GM19043 (cell line): ENCODE results near the gene FCHSD2.
"Not testable (repeated sequence)": the region's sequence is repeated elsewhere in the genome, so short reads cannot be mapped to it uniquely, and the experiment has no call there.

Experiments
- ATAC-seq: cut with Tn5 transposase; IDR thresholded peaks from one replicate; pipeline ENCODE4 v1.9.1; 2021; ENCODE audit warnings: low read depth; ENCODE audit not compliant: unreplicated experiment

Gene FCHSD2

DNA sequence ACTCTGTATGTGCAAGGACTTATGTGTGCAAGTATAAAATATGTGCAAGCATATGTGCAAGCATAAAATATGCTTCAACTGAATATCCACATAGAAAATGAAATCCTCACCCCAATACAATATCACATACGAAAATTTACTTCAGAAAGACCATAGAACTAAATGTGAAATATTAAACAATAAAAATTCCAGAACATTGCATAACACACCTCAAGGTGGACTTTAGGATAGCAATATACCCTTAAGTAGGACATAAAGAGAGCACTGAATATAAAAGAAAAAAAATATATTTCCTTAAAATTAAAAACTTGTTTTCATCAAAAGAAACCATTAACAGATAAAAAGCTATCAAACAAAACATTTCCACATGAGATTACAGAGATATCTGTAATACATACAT lies 67.8 kb downstream of the FCHSD2 start:
- ATAC-seq: no peak

DNA sequence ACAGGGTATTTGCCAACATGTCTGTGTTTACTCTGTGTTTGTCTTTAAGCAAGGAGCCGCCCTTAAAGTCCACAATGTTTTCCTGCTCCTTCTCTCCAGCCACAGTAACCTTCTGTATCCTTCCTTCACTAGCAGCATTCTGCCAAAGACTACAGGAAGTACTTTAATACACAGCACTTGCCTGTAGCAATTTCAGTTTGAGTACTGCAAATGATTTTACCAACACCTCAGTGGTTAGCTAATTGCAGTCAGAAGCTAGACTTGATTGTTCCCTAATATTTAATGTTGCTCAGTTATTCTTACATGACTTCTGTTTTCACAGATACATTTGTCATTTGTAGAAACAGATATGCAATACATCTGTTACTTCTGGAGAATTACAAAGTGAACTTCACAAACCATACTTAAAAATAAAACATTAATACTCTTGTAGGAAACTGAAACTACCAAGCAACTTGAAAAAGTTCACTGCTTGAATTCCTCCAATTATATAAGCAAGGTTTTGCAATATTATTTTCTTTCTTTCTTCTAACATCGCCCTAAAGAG lies 69.1 kb downstream of the FCHSD2 start:
- ATAC-seq: no peak

DNA sequence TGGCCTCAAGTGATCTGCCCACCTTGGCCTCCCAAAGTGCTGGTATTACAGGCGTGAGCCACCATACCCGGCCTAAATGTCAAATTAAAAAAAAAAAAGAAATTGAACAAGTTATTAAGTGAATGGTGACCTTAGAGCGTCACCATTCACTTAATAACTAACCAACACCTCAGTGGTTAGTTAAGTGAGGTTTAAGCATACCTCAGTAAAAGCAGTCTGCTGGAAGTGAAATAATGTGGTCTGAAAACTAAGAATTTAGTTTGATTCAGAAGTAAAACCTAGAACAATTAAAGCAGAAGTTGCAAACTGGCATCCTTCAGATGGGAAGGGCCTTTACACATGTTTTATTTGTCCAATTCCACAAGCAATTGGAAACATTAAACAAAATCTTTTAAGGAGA lies 71.5 kb downstream of the FCHSD2 start:
- ATAC-seq: no peak

DNA sequence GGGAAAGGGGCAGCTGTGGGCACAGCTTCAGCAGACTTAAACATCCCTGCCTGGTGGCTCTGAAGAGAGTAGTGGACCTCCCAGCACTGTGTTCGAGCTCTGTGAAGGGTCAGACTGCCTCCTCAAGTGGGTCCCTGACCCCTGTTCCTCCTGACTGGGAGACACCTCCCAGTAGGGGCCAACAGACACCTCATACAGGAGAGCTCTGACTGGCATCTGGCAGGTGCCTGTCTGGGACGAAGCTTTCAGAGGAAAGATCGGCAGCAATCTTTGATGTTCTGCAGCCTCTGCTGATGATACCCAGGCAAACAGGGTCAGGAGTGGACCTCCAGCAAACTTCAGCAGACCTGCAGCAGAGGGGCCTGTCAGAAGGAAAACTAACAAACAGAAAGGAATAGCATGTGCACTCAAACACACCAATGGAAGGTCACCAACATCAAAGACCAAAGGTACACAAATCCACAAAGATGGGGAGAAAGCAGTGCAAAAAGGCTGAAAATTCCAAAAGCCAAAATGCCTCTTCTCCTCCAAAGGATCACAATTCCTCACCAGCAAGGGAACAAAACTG lies 80.2 kb downstream of the FCHSD2 start:
- ATAC-seq: not testable (repeated sequence)

DNA sequence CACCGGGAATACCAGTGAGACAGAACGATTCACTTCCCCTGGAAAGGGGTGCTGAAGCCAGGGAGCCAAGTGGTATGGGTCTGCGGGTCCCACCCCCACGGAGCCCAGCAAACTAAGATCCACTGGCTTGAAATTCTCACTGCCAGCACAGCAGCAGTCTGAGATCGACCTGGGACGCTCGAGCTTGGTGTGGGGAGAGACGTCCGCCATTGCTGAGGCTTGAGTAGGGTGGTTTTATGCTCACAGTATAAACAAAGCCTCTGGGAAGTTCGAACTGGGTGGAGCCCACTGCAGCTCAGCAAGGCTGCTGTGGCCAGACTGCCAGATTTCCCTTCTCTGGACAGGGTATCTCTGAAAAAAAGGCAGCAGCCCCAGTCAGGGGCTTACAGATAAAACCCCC lies 80.7 kb downstream of the FCHSD2 start:
- not testable (repeated sequence) for ATAC-seq

DNA sequence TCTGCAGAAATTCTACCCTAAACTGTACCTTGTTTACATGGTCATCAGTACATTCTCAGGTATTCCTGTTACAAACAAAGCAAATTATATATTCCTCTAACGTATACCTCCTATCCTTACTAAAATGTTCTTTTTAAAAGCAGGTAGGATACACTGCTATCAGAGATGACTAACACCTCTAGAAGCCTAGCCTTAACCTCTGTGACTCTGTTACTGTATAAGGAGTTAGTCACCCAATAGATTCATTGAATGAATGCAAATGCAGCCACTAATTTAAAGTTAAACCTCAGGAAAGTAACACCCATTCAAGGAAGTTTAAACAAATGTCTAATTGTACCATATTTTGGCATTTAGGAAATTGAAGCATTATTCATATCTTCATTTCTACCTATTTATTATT lies 82.2 kb downstream of the FCHSD2 start:
- no peak for ATAC-seq

DNA sequence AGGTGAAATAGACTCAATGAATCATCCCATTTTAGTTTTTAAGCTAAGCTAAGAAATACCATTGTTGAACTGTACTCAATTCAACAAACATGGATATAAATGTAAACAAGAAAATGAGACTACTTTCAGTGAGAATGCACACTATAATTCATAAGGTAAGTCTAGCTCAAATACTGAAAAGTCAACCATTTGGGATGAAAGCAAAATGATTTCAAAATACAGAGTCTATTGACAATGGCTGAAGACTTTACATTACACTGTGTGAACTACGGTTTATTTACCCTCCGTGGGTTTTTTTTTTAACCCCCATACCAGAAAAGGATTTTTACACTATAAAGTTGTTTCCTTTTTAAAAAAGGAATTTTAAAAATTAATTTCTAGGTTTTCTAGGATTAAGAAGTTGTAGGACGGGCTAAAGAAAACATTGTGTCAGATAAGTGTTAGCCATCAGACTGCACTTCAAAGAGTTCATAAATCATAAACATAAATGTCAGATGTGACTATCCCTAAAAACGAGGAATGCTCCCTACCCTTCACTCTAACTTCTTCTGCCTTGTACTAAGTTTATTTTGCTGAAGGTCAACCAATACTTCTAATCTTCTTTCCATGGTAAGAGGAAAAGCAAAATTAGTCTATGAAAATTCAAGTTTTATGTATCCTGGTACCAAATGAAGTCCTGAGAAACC lies 83.0 kb downstream of the FCHSD2 start:
- ATAC-seq: no peak

DNA sequence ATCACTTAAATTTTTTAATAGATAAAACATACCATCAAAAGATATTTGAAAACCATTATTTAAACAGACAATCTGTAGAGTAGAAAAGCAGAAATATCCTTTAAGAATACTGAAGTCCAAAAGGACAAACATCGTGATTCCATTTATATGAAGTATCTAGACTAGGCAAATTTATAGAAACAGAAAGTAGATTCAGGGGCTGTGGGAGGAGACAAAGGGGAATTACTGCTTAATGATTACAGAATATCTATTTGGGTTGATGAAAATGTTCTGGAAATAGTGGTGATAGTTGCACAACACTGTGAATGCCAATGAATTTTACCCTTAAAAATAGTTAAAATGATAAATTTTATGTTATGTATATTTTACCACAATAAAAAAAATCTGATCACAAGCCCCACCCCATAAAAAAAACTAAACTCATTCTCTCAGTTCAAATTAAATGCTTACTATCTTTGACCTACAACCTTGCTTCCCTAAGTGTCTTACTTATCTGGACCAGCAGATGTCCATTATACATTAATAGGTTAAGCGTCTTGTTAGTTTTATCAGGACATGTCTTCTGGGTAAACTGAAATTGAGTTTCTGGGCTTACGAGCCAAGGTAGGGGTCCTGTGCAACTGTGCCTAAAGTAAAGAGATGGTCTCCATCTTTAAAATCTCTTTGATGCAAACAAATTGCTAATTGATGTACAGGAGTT lies 86.3 kb downstream of the FCHSD2 start:
- no peak for ATAC-seq

DNA sequence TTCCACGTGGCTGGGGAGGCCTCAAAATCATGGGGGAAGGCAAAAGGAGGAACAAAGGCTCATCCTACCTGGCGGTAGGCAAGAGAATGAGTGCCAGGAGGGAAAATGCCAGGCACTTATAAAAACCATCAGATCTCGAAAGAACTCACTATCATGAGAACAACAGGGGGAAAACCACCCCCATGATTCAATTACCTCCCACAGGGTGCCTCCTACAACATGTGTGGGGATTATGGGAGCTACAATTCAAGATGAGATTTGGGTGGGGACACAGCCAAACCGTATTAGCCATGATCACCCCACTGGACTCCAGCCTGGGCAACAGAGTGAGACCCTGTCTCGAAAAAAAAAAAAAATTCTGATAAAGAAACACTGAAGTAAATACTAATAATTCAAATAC lies 87.1 kb downstream of the FCHSD2 start:
- ATAC-seq: no peak

DNA sequence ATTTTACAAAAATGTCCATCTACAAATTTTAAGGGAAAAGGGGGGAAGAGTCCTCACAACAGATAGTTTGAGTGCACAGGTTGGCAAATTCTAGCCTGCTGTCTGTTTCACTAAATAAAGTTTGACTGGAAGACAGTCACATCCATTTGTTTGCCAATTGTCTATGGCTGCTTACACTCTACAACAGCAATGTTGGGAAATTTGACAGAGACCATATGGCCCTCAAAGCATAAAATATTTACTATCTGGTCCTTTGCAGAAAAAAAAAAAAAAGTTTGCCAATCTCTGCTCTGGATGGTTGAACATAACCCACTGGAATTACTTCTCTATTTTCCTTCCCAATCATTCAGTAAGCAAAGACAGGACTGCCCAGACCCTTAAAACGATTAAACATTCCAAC lies 88.2 kb downstream of the FCHSD2 start:
- no peak for ATAC-seq

DNA sequence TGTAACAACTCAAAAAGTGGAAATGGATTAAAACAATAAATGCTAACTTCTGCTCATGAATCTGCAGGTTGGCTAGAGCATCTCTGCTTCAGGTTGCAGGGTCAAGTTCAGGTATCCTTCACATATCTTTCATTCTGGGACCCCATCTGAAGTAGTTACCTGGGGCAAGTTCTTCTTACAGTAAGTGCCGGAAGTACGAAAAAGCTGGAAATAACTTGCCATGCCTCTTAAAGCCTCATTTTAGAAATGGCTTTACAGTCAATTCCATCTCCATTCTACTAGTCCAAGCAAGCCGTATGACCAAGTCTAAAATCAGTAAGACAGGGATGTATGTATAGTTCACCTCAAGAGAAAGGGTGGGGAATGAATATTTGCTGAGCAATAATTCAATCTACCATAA lies 93.7 kb downstream of the FCHSD2 start:
- no peak for ATAC-seq

DNA sequence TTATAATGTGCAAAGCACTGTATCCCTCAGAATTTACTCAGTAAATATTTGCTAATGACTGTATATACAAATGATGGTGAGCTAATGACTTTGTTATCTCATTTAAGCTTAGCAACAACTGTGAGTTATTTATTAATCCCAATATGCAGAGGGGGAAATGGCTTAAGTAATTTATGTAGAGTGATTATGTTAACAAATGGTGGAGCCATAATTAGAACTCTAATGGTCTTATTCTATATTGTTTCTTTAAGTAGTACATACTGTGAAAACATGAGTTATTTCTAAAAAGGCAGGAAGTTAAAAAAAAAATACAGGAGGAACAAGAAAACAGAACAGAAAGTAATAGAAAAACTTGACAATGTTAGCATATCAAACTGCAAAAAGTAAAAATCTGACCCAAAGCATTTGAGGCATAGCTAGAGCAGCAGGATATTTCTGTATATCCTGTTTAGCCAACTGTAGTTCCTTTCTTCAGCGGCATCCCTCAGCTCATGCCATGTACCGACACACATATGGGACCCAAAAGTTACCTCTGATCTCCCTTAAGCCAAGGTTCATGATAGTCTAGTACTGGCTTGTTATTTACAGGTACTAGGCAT lies 94.2 kb downstream of the FCHSD2 start:
- peak; percentile 78 for ATAC-seq

DNA sequence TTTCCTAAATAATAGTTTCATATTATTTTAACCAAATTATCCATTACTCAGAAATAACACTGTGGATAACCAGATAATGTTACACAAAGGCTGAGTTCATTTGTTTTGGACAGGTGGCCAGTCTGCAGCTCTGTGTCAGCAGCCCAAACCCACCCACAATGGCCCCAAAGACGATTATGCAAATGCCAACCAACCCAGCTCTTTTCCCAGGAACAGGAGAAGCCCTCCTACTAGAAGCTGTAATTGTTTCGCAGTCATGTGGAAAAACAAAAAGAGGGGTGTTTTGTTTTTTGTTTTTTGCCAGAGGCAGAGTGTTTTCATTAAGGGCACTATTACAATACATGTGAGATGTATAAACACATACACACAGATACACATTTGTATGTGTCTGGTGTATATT lies 102.1 kb downstream of the FCHSD2 start:
- no peak for ATAC-seq

DNA sequence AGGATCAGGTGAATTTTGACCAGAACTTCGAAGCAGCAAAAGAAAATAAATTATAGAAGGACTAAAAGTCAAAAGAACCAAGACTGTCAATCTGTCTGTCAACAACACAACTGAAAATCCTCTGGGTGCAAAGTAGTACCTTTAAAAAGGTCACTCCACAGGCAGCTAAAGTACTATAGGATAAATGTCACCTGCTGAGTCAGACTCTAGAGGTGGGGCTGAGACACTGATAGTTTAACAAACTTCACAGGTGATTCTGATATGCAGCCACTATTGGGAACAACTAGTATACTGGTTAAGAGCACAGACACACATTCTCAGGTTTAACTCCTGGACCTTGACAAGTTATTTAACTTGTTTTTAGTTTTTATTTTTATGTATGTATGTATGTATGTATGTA lies 107.3 kb downstream of the FCHSD2 start:
- no peak for ATAC-seq

DNA sequence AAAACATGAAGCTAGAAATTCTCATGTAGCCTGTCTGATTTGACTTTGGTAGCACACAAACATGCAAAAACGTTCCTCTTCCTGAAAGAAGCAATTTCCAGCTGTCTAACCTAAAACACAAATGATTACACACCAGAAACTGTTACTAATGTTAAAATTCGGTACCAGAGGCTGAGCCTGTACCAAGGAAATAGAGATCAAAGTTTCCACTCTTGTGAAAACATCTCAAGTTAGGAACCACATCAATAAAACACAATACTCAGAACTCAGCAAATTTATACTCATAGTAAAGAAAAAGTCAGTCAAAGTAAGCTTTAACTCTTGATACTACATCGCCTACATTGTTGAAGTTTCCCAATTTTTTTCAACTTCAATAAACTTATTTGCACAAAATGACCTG lies 107.8 kb downstream of the FCHSD2 start:
- ATAC-seq: no peak

DNA sequence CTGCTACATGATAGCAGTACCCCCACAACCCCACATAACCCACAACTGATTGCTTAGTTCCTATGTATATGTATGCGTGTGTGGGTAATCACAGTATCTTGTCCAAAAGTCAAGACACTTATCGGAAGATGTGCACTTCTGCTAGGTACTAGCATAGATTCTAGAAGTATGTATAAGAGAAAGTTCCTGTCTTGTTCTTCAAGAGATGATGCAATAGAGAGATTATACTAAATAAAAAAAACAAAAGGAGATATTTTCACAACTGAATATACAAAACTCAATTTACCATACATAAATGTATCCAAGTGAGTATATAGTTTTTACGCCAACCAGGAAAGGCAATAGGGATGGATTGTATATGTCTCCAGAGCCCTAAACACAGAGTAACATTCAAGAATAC lies 112.0 kb downstream of the FCHSD2 start:
- no peak for ATAC-seq

DNA sequence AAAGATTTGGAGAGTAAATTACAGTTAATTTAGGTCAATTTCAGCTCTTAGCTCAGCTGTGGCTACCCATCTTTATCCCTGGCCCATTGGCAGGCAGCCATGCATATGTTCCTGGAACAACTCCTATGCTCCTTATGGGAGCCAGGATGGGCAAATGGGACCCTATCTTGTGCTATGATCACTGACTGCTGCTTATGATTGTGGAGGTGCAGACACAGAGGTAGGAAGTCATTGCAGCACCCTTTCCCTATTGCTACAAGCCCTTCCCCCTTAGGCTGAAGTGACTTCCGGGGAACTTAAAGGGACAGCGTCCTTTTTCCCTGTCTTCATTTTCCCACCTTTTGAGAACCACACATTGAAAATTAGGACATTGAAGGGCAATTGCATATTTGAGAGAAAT lies 112.7 kb downstream of the FCHSD2 start:
- no peak for ATAC-seq

DNA sequence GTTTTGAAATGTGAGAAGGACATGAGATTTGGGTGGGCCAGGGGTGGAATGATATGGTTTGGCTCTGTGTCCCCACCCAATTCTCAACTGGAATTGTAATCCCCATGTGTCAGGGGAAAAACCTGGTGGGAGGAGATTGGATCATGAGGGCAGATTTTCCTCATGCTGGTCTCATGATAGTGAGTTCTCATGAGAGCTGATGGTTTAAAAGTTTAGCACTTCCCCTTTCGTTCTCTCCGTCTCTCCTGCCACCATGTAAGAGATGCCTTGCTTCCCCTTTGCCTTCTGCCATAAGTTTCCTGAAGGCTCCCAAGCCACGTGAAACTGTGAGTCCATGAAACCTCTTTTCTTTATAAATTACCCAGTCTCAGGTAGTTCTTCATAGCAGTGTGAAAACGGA lies 113.5 kb downstream of the FCHSD2 start:
- ATAC-seq: no peak

DNA sequence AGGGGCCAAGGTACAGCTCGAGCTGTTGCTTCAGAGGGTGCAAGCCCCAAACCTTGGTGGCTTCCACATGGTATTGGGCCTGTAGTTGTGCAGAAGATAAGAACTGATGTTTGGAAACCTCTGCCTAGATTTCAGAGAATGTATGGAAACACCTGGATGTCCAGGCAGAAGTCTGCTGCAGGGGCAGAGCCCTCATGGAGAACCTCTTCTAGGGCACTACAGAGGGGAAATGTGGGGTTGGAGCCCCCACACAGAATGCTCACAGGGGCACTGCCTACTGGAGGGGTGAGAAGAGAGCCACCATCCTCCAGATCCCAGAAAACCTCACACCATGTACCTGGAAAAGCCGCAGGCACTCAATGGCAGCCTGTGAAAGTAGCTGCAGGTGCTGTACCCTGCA lies 114.3 kb downstream of the FCHSD2 start:
- not testable (repeated sequence) for ATAC-seq

DNA sequence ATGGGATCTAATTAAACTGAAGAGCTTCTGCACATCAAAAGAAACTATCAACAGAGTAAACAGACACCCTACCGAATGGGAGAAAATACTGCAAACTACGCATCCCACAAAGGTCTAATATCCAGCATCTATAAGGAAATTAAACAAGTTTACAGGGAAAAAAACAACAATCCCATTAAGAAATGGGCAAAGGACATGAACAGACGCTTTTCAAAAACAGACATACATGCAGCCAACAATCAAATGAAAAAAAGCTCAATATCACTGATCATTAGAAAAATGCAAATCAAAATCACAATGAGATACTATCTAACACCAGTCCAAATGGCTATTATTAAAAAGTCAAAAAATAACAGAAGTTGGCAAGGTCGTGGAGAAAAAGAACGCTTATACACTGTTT lies 117.5 kb downstream of the FCHSD2 start:
- ATAC-seq: no peak

DNA sequence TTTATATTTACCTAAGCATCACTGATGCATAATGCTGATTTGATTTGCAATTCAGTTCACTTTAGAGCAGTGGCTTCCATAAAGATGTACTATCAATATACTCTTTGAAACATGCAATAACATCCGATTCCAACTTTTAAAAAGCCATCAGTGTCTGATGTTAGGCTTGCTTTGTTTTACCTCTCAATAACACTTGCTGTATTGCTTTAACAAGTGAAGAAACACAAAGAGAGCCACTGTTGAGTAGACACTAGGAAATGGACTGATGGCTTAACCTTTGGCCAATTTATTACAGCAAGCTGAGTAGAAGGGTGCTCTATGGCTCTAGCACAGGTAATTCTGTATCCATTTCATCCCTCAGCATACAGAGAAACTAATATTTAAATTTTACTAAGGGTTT lies 122.1 kb downstream of the FCHSD2 start:
- no peak for ATAC-seq
